HEK293 (cell line): ENCODE results near the gene TMEM87B.

ENCODE experiments used
- CTCF ChIA-PET: fragments of 350-600 bp; formaldehyde crosslinking; extraction: SDS; loops from one replicate; lab custom pipeline; 2021; ENCODE audit warnings: antibody characterized with exemption; lab: Yijun Ruan, JAX
- POLR2A ChIA-PET: fragments of 300-600 bp; formaldehyde crosslinking; extraction: SDS; loops from one replicate; lab custom pipeline; 2020; ENCODE audit warnings: antibody characterized with exemption, inconsistent platforms; lab: Yijun Ruan, JAX
- H3K27ac ChIP-seq: fragments of 200-500 bp; sonication (Bioruptor generic); 2 replicates; pipeline ENCODE4 v1.5.1; 2014; ENCODE audit warnings: low read depth, low read length, control low read depth, inconsistent platforms; ENCODE audit errors: extremely low read depth
- H3K36me3 ChIP-seq, 2 experiments: fragments of 200-500 bp in 1 of 2; sonication (Bioruptor generic) in 1 of 2; 1 replicate in 1 of 2; 2 replicates in 1 of 2; pipeline ENCODE4 v1.5.1; 2014 to 2017; ENCODE audit warnings: inconsistent platforms in 2 of 2, low read length in 2 of 2; ENCODE audit not compliant: control insufficient read depth in 2 of 2, insufficient read depth in 1 of 2
- H3K4me1 ChIP-seq: fragments of 200-500 bp; sonication (Bioruptor generic); 2 replicates; pipeline ENCODE4 v1.5.1; 2014; ENCODE audit warnings: mild to moderate bottlenecking, low read length, inconsistent platforms; ENCODE audit not compliant: control insufficient read depth, insufficient read depth
- H3K4me3 ChIP-seq: 2 replicates; pipeline ENCODE4 v1.5.1; 2011; ENCODE audit warnings: low read depth, mild to moderate bottlenecking, control low read depth, low read length, moderate library complexity
- H3K9me3 ChIP-seq: fragments of 200-500 bp; sonication (Bioruptor generic); 2 replicates; pipeline ENCODE4 v1.5.1; 2014; ENCODE audit warnings: low read depth, low read length, inconsistent platforms; ENCODE audit not compliant: control insufficient read depth, insufficient read depth
- KLF8 ChIP-seq: fragments of 450-650 bp; formaldehyde crosslinking; IDR thresholded peaks from 2 replicates; pipeline ENCODE4 v1.5.1; 2016; ENCODE audit warnings: missing biosample characterization, missing genetic modification characterization
- TCF7L2 ChIP-seq: IDR thresholded peaks from 2 replicates; pipeline ENCODE4 v1.6.1; 2011; ENCODE audit warnings: low read depth, mild to moderate bottlenecking, inconsistent platforms, low read length, moderate library complexity, borderline replicate concordance
- ZBTB21 ChIP-seq: fragments of 450-650 bp; formaldehyde crosslinking; IDR thresholded peaks from 2 replicates; pipeline ENCODE4 v1.5.1; 2017; ENCODE audit warnings: missing biosample characterization, missing genetic modification characterization
- ZNF138 ChIP-seq: fragments of 450-650 bp; formaldehyde crosslinking; IDR thresholded peaks from 2 replicates; pipeline ENCODE4 v1.5.1; 2016; ENCODE audit warnings: missing biosample characterization, missing genetic modification characterization, borderline replicate concordance
- ZNF175 ChIP-seq: fragments of 450-650 bp; formaldehyde crosslinking; IDR thresholded peaks from 2 replicates; pipeline ENCODE4 v1.5.1; 2016; ENCODE audit warnings: missing biosample characterization, missing genetic modification characterization
- ZNF202 ChIP-seq: fragments of 450-650 bp; formaldehyde crosslinking; IDR thresholded peaks from 2 replicates; pipeline ENCODE4 v1.5.1; 2016; ENCODE audit warnings: missing biosample characterization, missing genetic modification characterization, borderline replicate concordance
- ZNF223 ChIP-seq: fragments of 450-650 bp; formaldehyde crosslinking; IDR thresholded peaks from 2 replicates; pipeline ENCODE4 v1.5.1; 2016; ENCODE audit warnings: missing biosample characterization, missing genetic modification characterization
- ZNF23 ChIP-seq: fragments of 450-650 bp; formaldehyde crosslinking; IDR thresholded peaks from 2 replicates; pipeline ENCODE4 v1.5.1; 2016; ENCODE audit warnings: missing biosample characterization, missing genetic modification characterization, borderline replicate concordance
- ZNF248 ChIP-seq: fragments of 450-650 bp; formaldehyde crosslinking; IDR thresholded peaks from 2 replicates; pipeline ENCODE4 v1.5.1; 2017; ENCODE audit warnings: missing biosample characterization, missing genetic modification characterization
- ZNF311 ChIP-seq: fragments of 450-650 bp; formaldehyde crosslinking; IDR thresholded peaks from 2 replicates; pipeline ENCODE4 v1.5.1; 2017; ENCODE audit warnings: missing biosample characterization, missing genetic modification characterization, borderline replicate concordance
- ZNF335 ChIP-seq: fragments of 450-650 bp; formaldehyde crosslinking; conservative IDR thresholded peaks from 2 replicates; pipeline ENCODE4 v1.5.1; 2016; ENCODE audit warnings: missing biosample characterization, missing genetic modification characterization
- ZNF391 ChIP-seq: fragments of 450-650 bp; formaldehyde crosslinking; IDR thresholded peaks from 2 replicates; pipeline ENCODE4 v1.5.1; 2016; ENCODE audit warnings: low read depth, missing biosample characterization, missing genetic modification characterization, borderline replicate concordance
- ZNF449 ChIP-seq: fragments of 450-650 bp; formaldehyde crosslinking; IDR thresholded peaks from 2 replicates; pipeline ENCODE4 v1.5.1; 2017; ENCODE audit warnings: missing biosample characterization, mild to moderate bottlenecking, missing genetic modification characterization, moderate library complexity
- ZNF623 ChIP-seq: fragments of 450-650 bp; formaldehyde crosslinking; IDR thresholded peaks from 2 replicates; pipeline ENCODE4 v1.5.1; 2016; ENCODE audit warnings: missing biosample characterization, missing genetic modification characterization
- ZNF624 ChIP-seq: fragments of 450-650 bp; formaldehyde crosslinking; IDR thresholded peaks from 2 replicates; pipeline ENCODE4 v1.5.1; 2017; ENCODE audit warnings: missing biosample characterization, missing genetic modification characterization
- ZNF629 ChIP-seq: fragments of 450-650 bp; formaldehyde crosslinking; IDR thresholded peaks from 2 replicates; pipeline ENCODE4 v1.5.1; 2017; ENCODE audit warnings: missing biosample characterization, missing genetic modification characterization
- ZNF776 ChIP-seq: fragments of 450-650 bp; formaldehyde crosslinking; IDR thresholded peaks from 2 replicates; pipeline ENCODE4 v1.5.0; 2017; ENCODE audit warnings: missing biosample characterization, missing genetic modification characterization, borderline replicate concordance
- ZSCAN4 ChIP-seq: fragments of 450-650 bp; formaldehyde crosslinking; IDR thresholded peaks from 2 replicates; pipeline ENCODE4 v1.5.1; 2017; ENCODE audit warnings: missing biosample characterization, missing genetic modification characterization
- TF ChIP-seq, protein P1 (sequence below): fragments of 450-650 bp; formaldehyde crosslinking; IDR thresholded peaks from 2 replicates; pipeline ENCODE4 v1.5.1; 2016; ENCODE audit warnings: missing biosample characterization, missing genetic modification characterization

TMEM87B gene

GRCh38 chr2:112140205-112140802 lies 85.2 kb downstream of the TMEM87B start:
- POLR2A ChIA-PET, result no interaction called here
- H3K4me1 ChIP-seq, result no peaks in the 10 kb centered on the region
- H3K4me3 ChIP-seq, result no peak overlapping the region
- TF ChIP-seq ZNF23 (tag by site-specific recombination) (no peak), ZNF776 (no peak), ZNF223 (tag by site-specific recombination) (no peak), ZNF391 (tag by site-specific recombination) (no peak), ZNF629 (no peak), TCF7L2 (no peak), ZNF311 (tag by site-specific recombination) (no peak), ZNF138 (tag by site-specific recombination) (no peak), ZNF248 (no peak), ZNF202 (no peak), ZNF449 (tag by site-specific recombination) (no peak), KLF8 (tag by site-specific recombination) (no peak), ZNF175 (tag by site-specific recombination) (no peak), ZNF623 (tag by site-specific recombination) (no peak), ZNF624 (tag by site-specific recombination) (no peak), ZSCAN4 (no peak)
- TF ChIP-seq, protein P1, sequence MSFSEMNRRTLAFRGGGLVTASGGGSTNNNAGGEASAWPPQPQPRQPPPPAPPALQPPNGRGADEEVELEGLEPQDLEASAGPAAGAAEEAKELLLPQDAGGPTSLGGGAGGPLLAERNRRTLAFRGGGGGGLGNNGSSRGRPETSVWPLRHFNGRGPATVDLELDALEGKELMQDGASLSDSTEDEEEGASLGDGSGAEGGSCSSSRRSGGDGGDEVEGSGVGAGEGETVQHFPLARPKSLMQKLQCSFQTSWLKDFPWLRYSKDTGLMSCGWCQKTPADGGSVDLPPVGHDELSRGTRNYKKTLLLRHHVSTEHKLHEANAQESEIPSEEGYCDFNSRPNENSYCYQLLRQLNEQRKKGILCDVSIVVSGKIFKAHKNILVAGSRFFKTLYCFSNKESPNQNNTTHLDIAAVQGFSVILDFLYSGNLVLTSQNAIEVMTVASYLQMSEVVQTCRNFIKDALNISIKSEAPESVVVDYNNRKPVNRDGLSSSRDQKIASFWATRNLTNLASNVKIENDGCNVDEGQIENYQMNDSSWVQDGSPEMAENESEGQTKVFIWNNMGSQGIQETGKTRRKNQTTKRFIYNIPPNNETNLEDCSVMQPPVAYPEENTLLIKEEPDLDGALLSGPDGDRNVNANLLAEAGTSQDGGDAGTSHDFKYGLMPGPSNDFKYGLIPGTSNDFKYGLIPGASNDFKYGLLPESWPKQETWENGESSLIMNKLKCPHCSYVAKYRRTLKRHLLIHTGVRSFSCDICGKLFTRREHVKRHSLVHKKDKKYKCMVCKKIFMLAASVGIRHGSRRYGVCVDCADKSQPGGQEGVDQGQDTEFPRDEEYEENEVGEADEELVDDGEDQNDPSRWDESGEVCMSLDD (tag by site-specific recombination), result no peak
- TF ChIP-seq, all 188 proteins: peak for 0
- Histone ChIP-seq H3K27ac (no peak overlapping the region), H3K36me3 (no peaks in the 10 kb centered on the region), H3K9me3 (no peaks in the 10 kb centered on the region)
- CTCF ChIA-PET, result no interaction called here

DNA sequence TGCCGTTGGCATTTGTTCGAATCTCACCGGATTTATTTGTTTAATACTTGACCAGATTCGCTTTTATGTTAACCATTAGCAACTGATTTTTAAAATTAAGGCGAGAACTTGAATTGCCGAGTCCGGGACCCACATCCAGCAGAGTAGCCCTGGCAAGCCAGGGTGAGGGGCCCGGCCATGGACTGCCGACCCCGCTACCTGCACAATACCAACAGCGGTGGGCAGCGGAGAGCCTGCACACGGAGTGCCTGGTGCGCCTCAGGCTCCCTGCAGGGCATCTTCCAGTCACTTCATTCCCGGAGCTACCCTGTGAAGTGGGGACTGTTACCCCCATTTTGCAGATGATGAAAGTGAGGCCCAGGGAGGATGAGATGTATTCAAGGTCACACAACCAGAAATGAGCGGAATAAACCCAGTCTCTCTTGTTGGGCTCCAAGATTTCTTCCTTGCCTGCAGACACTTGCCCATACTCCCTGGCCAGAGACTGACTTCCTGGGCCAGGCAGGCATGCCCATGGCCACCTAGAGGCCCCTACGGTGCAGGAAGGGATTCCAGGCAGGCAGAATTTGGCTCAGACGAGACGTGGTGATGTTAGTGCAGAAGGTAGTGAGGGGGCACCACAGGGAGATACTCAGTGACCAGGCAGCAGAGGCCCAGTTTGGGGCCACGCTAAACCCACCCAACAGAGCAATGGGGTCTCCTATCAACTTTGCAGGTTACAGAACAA lies 86.0 kb downstream of the TMEM87B start:
- CTCF ChIA-PET, result no interaction called here
- Histone ChIP-seq H3K4me1 (no peaks in the 10 kb centered on the region), H3K4me3 (no peak overlapping the region), H3K36me3 (no peaks in the 10 kb centered on the region), H3K9me3 (no peaks in the 10 kb centered on the region), H3K27ac (no peak overlapping the region)
- TF ChIP-seq ZBTB21 (tag by site-specific recombination), result no peak
- TF ChIP-seq ZNF335 (tag by site-specific recombination), result 0 out of 2 replicates have a peak, but pooled peaks have one; percentile 28
- POLR2A ChIA-PET, result no interaction called here
